Mesothelial cell of epicardium (in vitro differentiated cells): ENCODE measurements around the gene CROCC2. TPM values are rescaled to one million over a fixed set of nuclear protein-coding genes. Genes with fewer than 3 reads are reported as not detected.
A peak's percentile ranks its signal among the peaks of the same experiment; 100 is the strongest.

ENCODE experiments used
- DNase-seq, 2 experiments: peaks; one replicate each; pipeline ENCODE4 v3.0.0; 2021; ENCODE audit warnings: low spot score in 2 of 2; ENCODE audit not compliant: unreplicated experiment in 2 of 2
- H3K27ac Mint-ChIP-seq: 2 replicates; pipeline ENCODE4 v1.8.0; 2021; ENCODE audit warnings: mixed read lengths
- H3K27me3 Mint-ChIP-seq: 2 replicates; pipeline ENCODE4 v1.8.0; 2021; ENCODE audit warnings: low read depth, mixed read lengths
- H3K36me3 Mint-ChIP-seq: 2 replicates; pipeline ENCODE4 v1.8.0; 2021; ENCODE audit warnings: mixed read lengths
- H3K4me1 Mint-ChIP-seq: 2 replicates; pipeline ENCODE4 v1.8.0; 2021; ENCODE audit warnings: mixed read lengths
- H3K4me3 Mint-ChIP-seq: 2 replicates; pipeline ENCODE4 v1.8.0; 2021; ENCODE audit warnings: mild to moderate bottlenecking, moderate library complexity, mixed read lengths
- H3K9me3 Mint-ChIP-seq: 2 replicates; pipeline ENCODE4 v1.8.0; 2021; ENCODE audit warnings: mixed read lengths
- CTCF ChIP-seq: fragments of 200-600 bp; sonication (generic); IDR thresholded peaks from one replicate; pipeline ENCODE4 v1.5.0; 2021; ENCODE audit warnings: antibody characterized with exemption; ENCODE audit not compliant: unreplicated experiment
- total RNA-seq: library from RNA; stranded (reverse); gene quantifications from 3 replicates; pipeline ENCODE4 v1.2.1, GENCODE V29; 2021

The CROCC2 gene
- total RNA-seq, 1 donor from 2014 or later: 0.16 TPM

GRCh38 chr2:240997856-240998705 is 91.9 kb downstream of the CROCC2 start, which contains the start of gene SNED1:
SNED1 (plus strand) TSS chr2:240998618; CDS start chr2:240998838, 220 bp downstream.
- H3K27ac Mint-ChIP-seq: no peak within 1 kb of the TSS

GRCh38 chr2:240998706-240998994 is 92.5 kb downstream of the CROCC2 start:
- Mint-ChIP-seq H3K4me3 (peak overlapping the region; percentile 48), H3K4me1 (peaks cover 26% of the 10 kb centered on the region), H3K36me3 (no peaks in the 10 kb centered on the region), H3K27me3 (peaks cover 38% of the 10 kb centered on the region), H3K27ac (no peak overlapping the region), H3K9me3 (peaks cover 2% of the 10 kb centered on the region)
- no peak for DNase-seq
- no peak for TF ChIP-seq CTCF

More at GRCh38 chr2:240997856-240998705, 91.9 kb downstream of the CROCC2 start, which contains the start of gene SNED1:
- Mint-ChIP-seq H3K4me1 (peaks cover 26% of the 10 kb centered on the region), H3K9me3 (no peaks in the 10 kb centered on the region), H3K27me3 (peaks cover 38% of the 10 kb centered on the region), H3K36me3 (no peaks in the 10 kb centered on the region), H3K4me3 (peak within 1 kb of the TSS; percentile 52)
- peak; percentile 56 to 69 for DNase-seq
- TF ChIP-seq CTCF: no peak

DNA sequence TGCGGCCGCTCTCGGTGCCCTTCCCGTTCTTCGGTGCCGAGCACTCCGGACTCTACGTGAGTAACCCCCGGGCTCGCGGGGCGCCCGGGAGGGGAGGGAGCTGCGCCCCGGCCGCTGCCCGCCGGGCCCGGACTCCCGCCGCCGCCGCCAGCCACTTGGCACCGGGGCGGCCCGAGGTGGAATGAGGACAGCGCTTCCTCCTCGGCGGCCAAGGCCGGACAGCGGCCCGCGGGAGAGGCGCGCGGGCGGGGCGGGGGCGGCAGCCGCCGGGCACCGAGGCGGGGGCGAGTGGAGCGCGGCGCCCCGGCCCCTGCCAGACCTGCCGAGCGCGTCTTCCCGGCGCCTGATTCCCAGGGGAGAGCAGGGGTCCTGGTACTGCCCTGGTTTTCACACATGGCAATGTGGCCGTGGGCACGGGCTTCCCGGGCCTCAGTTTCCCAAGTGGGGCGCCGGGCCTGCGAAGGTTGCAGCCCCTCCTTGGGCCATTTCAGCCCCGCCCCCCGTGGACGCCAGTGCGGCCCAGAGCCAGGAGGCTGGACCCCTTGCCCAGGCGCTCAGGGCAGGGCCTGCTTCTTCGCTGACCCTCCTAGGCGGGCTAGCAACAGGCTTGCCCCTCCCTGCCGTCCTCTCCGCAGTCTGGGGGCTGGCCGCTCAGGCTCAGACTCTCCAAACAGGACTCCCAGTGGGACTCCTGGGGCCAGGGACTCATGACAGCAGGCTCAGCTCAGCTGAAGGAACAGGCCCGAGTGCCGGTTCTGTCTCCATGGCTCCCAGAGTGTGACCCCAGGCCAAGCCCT is 93.1 kb downstream of the CROCC2 start:
- Mint-ChIP-seq H3K27ac (no peak overlapping the region), H3K9me3 (peaks cover 6% of the 10 kb centered on the region), H3K36me3 (peaks cover 2% of the 10 kb centered on the region), H3K4me1 (peaks cover 26% of the 10 kb centered on the region), H3K4me3 (peak overlapping the region; percentile 48), H3K27me3 (peaks cover 38% of the 10 kb centered on the region)
- no peak for TF ChIP-seq CTCF
- peak; percentile 18 to 40 for DNase-seq

GRCh38 chr2:240999873-241000541 is 93.9 kb downstream of the CROCC2 start:
- DNase-seq: peak in 1 of 2 experiments; percentile 36
- H3K4me1 Mint-ChIP-seq: peaks cover 19% of the 10 kb centered on the region
- TF ChIP-seq CTCF: no peak
- H3K27me3 Mint-ChIP-seq: peaks cover 38% of the 10 kb centered on the region
- peak overlapping the region; percentile 47 for H3K4me3 Mint-ChIP-seq
- peaks cover 6% of the 10 kb centered on the region for H3K9me3 Mint-ChIP-seq
- H3K27ac Mint-ChIP-seq: no peak overlapping the region
- H3K36me3 Mint-ChIP-seq: peaks cover 2% of the 10 kb centered on the region

- peaks cover 7% of the 10 kb centered on the region for H3K36me3 Mint-ChIP-seq
- H3K9me3 Mint-ChIP-seq: peaks cover 13% of the 10 kb centered on the region
- H3K4me3 Mint-ChIP-seq: peak overlapping the region; percentile 11
- no peak for TF ChIP-seq CTCF
- H3K4me1 Mint-ChIP-seq: peaks cover 12% of the 10 kb centered on the region
- H3K27ac Mint-ChIP-seq: no peak overlapping the region
- H3K27me3 Mint-ChIP-seq: peaks cover 38% of the 10 kb centered on the region
- DNase-seq: peak in 1 of 2 experiments; percentile 26
Observed at GRCh38 chr2:241000831-241001321, 94.7 kb downstream of the CROCC2 start.
